ENCODE data around the gene AMBN.

DNA sequence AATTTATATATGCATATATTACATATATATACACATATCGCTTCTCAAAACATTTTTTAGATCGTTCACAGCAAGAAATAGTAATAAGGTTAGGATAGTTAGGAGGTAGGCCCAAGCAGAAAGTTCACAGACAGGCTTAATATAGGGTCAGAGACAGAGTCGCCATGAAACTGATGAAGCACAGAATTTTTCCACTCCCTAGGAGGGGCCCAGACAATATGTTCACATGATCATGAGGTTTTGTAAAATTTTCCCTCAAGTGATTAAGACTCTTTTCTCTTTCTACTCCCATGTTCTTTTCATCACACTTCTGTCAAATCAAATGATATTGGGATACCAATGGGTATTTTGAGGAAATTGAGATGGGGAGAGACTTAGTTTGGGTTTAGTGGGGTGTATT is 31.3 kb downstream of the AMBN start:
- TF ChIP-seq, protein P1, sequence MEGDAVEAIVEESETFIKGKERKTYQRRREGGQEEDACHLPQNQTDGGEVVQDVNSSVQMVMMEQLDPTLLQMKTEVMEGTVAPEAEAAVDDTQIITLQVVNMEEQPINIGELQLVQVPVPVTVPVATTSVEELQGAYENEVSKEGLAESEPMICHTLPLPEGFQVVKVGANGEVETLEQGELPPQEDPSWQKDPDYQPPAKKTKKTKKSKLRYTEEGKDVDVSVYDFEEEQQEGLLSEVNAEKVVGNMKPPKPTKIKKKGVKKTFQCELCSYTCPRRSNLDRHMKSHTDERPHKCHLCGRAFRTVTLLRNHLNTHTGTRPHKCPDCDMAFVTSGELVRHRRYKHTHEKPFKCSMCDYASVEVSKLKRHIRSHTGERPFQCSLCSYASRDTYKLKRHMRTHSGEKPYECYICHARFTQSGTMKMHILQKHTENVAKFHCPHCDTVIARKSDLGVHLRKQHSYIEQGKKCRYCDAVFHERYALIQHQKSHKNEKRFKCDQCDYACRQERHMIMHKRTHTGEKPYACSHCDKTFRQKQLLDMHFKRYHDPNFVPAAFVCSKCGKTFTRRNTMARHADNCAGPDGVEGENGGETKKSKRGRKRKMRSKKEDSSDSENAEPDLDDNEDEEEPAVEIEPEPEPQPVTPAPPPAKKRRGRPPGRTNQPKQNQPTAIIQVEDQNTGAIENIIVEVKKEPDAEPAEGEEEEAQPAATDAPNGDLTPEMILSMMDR (conservative IDR thresholded peaks at IDR 0.05): no peak
- no peak for TF ChIP-seq ZFX (IDR thresholded peaks at IDR 0.05)

Measured in C4-2B (cell line).